ENCODE data around the gene GRM7.
A peak's percentile ranks its signal among the peaks of the same experiment; 100 is the strongest.

The GRM7 gene

DNA sequence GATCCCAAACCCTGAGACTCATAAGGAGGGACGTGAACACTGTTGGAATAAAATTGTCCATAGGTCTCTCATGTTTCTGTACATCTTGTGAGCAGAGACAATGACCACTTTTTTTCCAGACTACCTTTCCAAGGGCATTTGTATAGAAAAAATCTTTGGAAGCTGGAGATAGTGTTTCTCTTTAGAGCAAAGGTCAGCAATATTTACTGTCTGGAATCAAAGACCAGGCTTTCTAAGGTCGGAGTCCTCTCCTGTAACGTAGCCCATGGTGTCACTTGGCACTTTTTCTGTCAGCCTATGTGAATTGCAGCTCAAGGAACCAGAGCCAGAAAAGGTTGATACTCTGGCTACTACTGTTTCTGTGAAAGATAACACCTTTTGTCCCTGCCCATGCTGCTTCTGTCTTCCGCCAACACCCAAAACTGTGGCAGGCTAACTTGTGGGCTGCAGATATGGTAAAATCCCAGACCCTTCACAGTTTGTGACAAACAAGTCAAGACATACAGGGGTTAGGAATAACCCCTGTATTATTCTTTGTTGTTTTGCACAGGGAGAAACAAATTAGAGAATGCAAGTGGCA, 578.3 kb downstream of the GRM7 start:
- H3K27ac ChIP-seq (ENCODE audit: low read depth, low read length): no peak overlapping the region
- H4K12ac ChIP-seq (ENCODE audit: low read depth, low read length): no peak overlapping the region
- no peak overlapping the region for H2BK5ac ChIP-seq (ENCODE audit: low read depth, low read length, poor library complexity)
- H3K79me1 ChIP-seq (ENCODE audit: low read length): no peaks in the 10 kb centered on the region
- no peak for DNase-seq
- no peak overlapping the region for H3K4me2 ChIP-seq (ENCODE audit: low read length)
- H3K14ac ChIP-seq (ENCODE audit: low read length): no peak overlapping the region
- no peaks in the 10 kb centered on the region for H3K79me2 ChIP-seq (ENCODE audit: control insufficient read depth, insufficient read depth, low read length, poor library complexity)
- no peaks in the 10 kb centered on the region for H3K27me3 ChIP-seq (ENCODE audit: insufficient read depth, low read length)
- no peak overlapping the region for H2AK5ac ChIP-seq (ENCODE audit: low read length)
- WGBS (ENCODE audit: extremely low coverage, insufficient coverage, insufficient read length): no CpG with 5 or more reads among the region's 4 CpGs
- H2BK12ac ChIP-seq (ENCODE audit: low read length): no peak overlapping the region
- H3K4me1 ChIP-seq (ENCODE audit: control insufficient read depth in 1 of 2, insufficient read depth in 2 of 2, low read length in 2 of 2): peaks cover 0 to 1% of the 10 kb centered on the region in 2 experiments
- peak overlapping the region; percentile 5 for H3K9ac ChIP-seq (ENCODE audit: low read length)
- H2AFZ ChIP-seq (ENCODE audit: insufficient read depth, low read length, poor library complexity): no peak overlapping the region
- H4K8ac ChIP-seq (ENCODE audit: low read depth, low read length): no peak overlapping the region
- no peak overlapping the region for H3K23ac ChIP-seq (ENCODE audit: low read length)
- no peaks in the 10 kb centered on the region for H3K9me3 ChIP-seq (ENCODE audit: insufficient read depth, low read depth, low read length)
- no peak overlapping the region for H3K18ac ChIP-seq (ENCODE audit: low read length)
- no peak overlapping the region for H3K4ac ChIP-seq (ENCODE audit: low read depth, low read length)
- no peak overlapping the region for H2BK120ac ChIP-seq (ENCODE audit: insufficient read depth, low read length, poor library complexity)
- H3K36me3 ChIP-seq (ENCODE audit: control insufficient read depth in 1 of 2, insufficient read depth in 2 of 2, low read length in 2 of 2): no peaks in the 10 kb centered on the region
- H4K91ac ChIP-seq (ENCODE audit: low read depth, low read length): no peak overlapping the region
- no peak overlapping the region for H3K4me3 ChIP-seq (ENCODE audit: low read depth, low read length)

DNA sequence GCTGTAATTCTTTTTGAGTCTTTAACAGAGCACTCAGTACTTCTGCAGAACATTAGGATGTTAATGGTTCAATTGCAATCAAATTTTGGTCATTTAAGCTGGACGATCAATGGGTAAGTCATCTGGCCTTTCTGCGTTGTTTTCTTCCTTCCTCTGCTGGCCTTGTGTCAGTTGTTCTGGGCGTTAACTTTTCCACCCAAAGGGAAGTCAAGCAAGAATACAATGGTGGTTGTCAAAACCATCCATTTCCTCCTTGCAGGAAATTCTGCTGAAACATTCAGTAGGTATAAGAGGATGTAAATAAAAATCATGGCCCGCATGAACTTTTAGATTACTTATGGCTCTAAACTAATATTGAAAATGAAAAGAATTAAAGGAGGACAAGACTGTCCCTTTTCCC, 584.0 kb downstream of the GRM7 start:
- no peak overlapping the region for H3K14ac ChIP-seq (ENCODE audit: low read length)
- H2AFZ ChIP-seq (ENCODE audit: insufficient read depth, low read length, poor library complexity): no peak overlapping the region
- H4K8ac ChIP-seq (ENCODE audit: low read depth, low read length): no peak overlapping the region
- no CpG with 5 or more reads among the region's 4 CpGs for WGBS (ENCODE audit: extremely low coverage, insufficient coverage, insufficient read length)
- no peak overlapping the region for H3K9ac ChIP-seq (ENCODE audit: low read length)
- H2BK12ac ChIP-seq (ENCODE audit: low read length): no peak overlapping the region
- H3K9me3 ChIP-seq (ENCODE audit: insufficient read depth, low read depth, low read length): no peaks in the 10 kb centered on the region
- H4K91ac ChIP-seq (ENCODE audit: low read depth, low read length): no peak overlapping the region
- no peaks in the 10 kb centered on the region for H3K27me3 ChIP-seq (ENCODE audit: insufficient read depth, low read length)
- DNase-seq: no peak
- no peaks in the 10 kb centered on the region for H3K79me2 ChIP-seq (ENCODE audit: control insufficient read depth, insufficient read depth, low read length, poor library complexity)
- no peak overlapping the region for H3K4ac ChIP-seq (ENCODE audit: low read depth, low read length)
- H3K23ac ChIP-seq (ENCODE audit: low read length): peak overlapping the region; percentile 95
- no peaks in the 10 kb centered on the region for H3K4me1 ChIP-seq (ENCODE audit: control insufficient read depth in 1 of 2, insufficient read depth in 2 of 2, low read length in 2 of 2)
- no peak overlapping the region for H2BK120ac ChIP-seq (ENCODE audit: insufficient read depth, low read length, poor library complexity)
- H3K18ac ChIP-seq (ENCODE audit: low read length): no peak overlapping the region
- H3K79me1 ChIP-seq (ENCODE audit: low read length): no peaks in the 10 kb centered on the region
- H4K12ac ChIP-seq (ENCODE audit: low read depth, low read length): no peak overlapping the region
- no peak overlapping the region for H3K4me3 ChIP-seq (ENCODE audit: low read depth, low read length)
- H2BK5ac ChIP-seq (ENCODE audit: low read depth, low read length, poor library complexity): no peak overlapping the region
- H2AK5ac ChIP-seq (ENCODE audit: low read length): no peak overlapping the region
- no peak overlapping the region for H3K4me2 ChIP-seq (ENCODE audit: low read length)
- H3K27ac ChIP-seq (ENCODE audit: low read depth, low read length): no peak overlapping the region
- no peaks in the 10 kb centered on the region for H3K36me3 ChIP-seq (ENCODE audit: control insufficient read depth in 1 of 2, insufficient read depth in 2 of 2, low read length in 2 of 2)

DNA sequence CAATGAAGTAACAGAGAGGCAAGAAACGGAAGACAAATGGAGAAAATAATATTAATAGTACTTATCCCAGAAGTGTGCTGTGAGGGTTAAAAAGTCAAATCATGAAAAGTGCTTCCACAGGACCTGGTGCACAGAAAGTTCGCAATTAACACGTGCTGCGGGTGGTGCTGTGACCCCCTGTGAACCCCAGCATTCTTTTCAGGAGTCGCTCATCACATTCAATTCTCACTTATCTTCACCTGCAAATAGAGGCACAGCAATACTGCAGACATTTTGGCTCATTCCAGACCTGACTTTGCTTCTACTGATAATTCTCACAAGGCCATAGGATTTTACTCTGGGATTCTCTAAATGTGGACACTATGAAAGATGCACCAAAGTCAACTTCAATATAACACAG, 584.4 kb downstream of the GRM7 start:
- DNase-seq: no peak
- Histone ChIP-seq H3K79me2 (ENCODE audit: control insufficient read depth, insufficient read depth, low read length, poor library complexity) (no peaks in the 10 kb centered on the region), H3K4me1 (ENCODE audit: control insufficient read depth in 1 of 2, insufficient read depth in 2 of 2, low read length in 2 of 2) (no peaks in the 10 kb centered on the region), H4K8ac (ENCODE audit: low read depth, low read length) (no peak overlapping the region), H4K91ac (ENCODE audit: low read depth, low read length) (no peak overlapping the region), H3K4me2 (ENCODE audit: low read length) (no peak overlapping the region), H3K18ac (ENCODE audit: low read length) (no peak overlapping the region), H3K4ac (ENCODE audit: low read depth, low read length) (no peak overlapping the region), H4K12ac (ENCODE audit: low read depth, low read length) (no peak overlapping the region), H2BK5ac (ENCODE audit: low read depth, low read length, poor library complexity) (no peak overlapping the region), H3K9me3 (ENCODE audit: insufficient read depth, low read depth, low read length) (no peaks in the 10 kb centered on the region), H3K36me3 (ENCODE audit: control insufficient read depth in 1 of 2, insufficient read depth in 2 of 2, low read length in 2 of 2) (no peaks in the 10 kb centered on the region), H3K23ac (ENCODE audit: low read length) (no peak overlapping the region), H2BK120ac (ENCODE audit: insufficient read depth, low read length, poor library complexity) (no peak overlapping the region), H3K9ac (ENCODE audit: low read length) (no peak overlapping the region), H3K27ac (ENCODE audit: low read depth, low read length) (no peak overlapping the region), H3K79me1 (ENCODE audit: low read length) (no peaks in the 10 kb centered on the region), H3K4me3 (ENCODE audit: low read depth, low read length) (no peak overlapping the region), H3K14ac (ENCODE audit: low read length) (no peak overlapping the region), H2AFZ (ENCODE audit: insufficient read depth, low read length, poor library complexity) (no peak overlapping the region), H2AK5ac (ENCODE audit: low read length) (no peak overlapping the region), H2BK12ac (ENCODE audit: low read length) (no peak overlapping the region), H3K27me3 (ENCODE audit: insufficient read depth, low read length) (no peaks in the 10 kb centered on the region)
- no CpG with 5 or more reads among the region's 5 CpGs for WGBS (ENCODE audit: extremely low coverage, insufficient coverage, insufficient read length)

DNA sequence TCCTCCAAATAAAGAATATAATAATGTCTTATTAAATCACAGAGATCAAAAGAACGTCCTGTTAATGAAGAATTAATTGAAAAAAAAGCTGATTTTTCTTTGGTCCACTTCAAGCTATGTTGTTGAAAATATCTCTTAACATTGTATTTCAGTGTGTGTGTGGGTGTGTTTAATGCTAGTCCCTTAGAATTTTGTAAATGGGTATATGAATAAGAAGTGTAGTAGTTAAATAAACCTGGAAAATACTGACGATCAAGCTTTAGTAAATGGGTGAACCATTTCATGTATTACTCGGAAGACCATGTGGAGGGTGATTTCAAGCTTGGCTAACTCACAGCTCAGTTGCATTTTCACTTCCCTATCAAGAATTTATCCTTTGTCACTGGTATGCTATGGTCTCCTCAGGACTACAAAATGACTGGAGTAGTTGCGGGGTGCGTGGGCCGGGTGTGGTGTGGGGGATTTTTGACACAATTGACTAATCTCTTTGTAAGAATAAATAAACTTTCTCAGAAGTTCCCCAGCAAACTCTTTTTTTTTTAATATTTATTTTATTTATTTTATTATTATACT, 586.4 kb downstream of the GRM7 start:
- no CpG with 5 or more reads among the region's 6 CpGs for WGBS (ENCODE audit: extremely low coverage, insufficient coverage, insufficient read length)
- no peak overlapping the region for H3K23ac ChIP-seq (ENCODE audit: low read length)
- H3K79me2 ChIP-seq (ENCODE audit: control insufficient read depth, insufficient read depth, low read length, poor library complexity): no peaks in the 10 kb centered on the region
- H2BK5ac ChIP-seq (ENCODE audit: low read depth, low read length, poor library complexity): no peak overlapping the region
- no peak overlapping the region for H4K91ac ChIP-seq (ENCODE audit: low read depth, low read length)
- H3K14ac ChIP-seq (ENCODE audit: low read length): no peak overlapping the region
- H3K36me3 ChIP-seq (ENCODE audit: control insufficient read depth in 1 of 2, insufficient read depth in 2 of 2, low read length in 2 of 2): no peaks in the 10 kb centered on the region
- no peak for DNase-seq
- no peak overlapping the region for H3K4ac ChIP-seq (ENCODE audit: low read depth, low read length)
- no peaks in the 10 kb centered on the region for H3K27me3 ChIP-seq (ENCODE audit: insufficient read depth, low read length)
- H2AK5ac ChIP-seq (ENCODE audit: low read length): no peak overlapping the region
- no peak overlapping the region for H4K8ac ChIP-seq (ENCODE audit: low read depth, low read length)
- no peaks in the 10 kb centered on the region for H3K4me1 ChIP-seq (ENCODE audit: control insufficient read depth in 1 of 2, insufficient read depth in 2 of 2, low read length in 2 of 2)
- H3K4me2 ChIP-seq (ENCODE audit: low read length): no peak overlapping the region
- H2BK12ac ChIP-seq (ENCODE audit: low read length): no peak overlapping the region
- H3K18ac ChIP-seq (ENCODE audit: low read length): no peak overlapping the region
- H2BK120ac ChIP-seq (ENCODE audit: insufficient read depth, low read length, poor library complexity): no peak overlapping the region
- no peak overlapping the region for H4K12ac ChIP-seq (ENCODE audit: low read depth, low read length)
- H3K4me3 ChIP-seq (ENCODE audit: low read depth, low read length): no peak overlapping the region
- no peak overlapping the region for H2AFZ ChIP-seq (ENCODE audit: insufficient read depth, low read length, poor library complexity)
- H3K79me1 ChIP-seq (ENCODE audit: low read length): no peaks in the 10 kb centered on the region
- no peak overlapping the region for H3K9ac ChIP-seq (ENCODE audit: low read length)
- no peak overlapping the region for H3K27ac ChIP-seq (ENCODE audit: low read depth, low read length)
- H3K9me3 ChIP-seq (ENCODE audit: insufficient read depth, low read depth, low read length): no peaks in the 10 kb centered on the region
